H1 (cell line): Measurements from ENCODE around the gene SPPL2A. TPM values are rescaled to one million over a fixed set of nuclear protein-coding genes. Genes with fewer than 3 reads are reported as not detected.

ENCODE experiments used
- CTCF ChIA-PET: fragments of 300-600 bp; sonication (Branson Sonifier 250); formaldehyde crosslinking; loops from one replicate; lab custom pipeline; 2021; ENCODE audit not compliant: partially characterized antibody; lab: Charles Lee
- POLR2A ChIA-PET: fragments of 300-600 bp; sonication (Branson Sonifier 250); formaldehyde crosslinking; loops from one replicate; lab custom pipeline; 2021; ENCODE audit warnings: inconsistent platforms; ENCODE audit not compliant: partially characterized antibody; lab: Charles Lee
- DNase-seq, 2 experiments: peaks; one replicate each; pipeline versions ENCODE4 v3.0.0 to v3.0.0-alpha.2; 2010 to 2022; ENCODE audit warnings: low spot score in 2 of 2, low read depth in 1 of 2, mixed read lengths in 1 of 2
- FAIRE-seq: peaks from 2 replicates; lab custom pipeline; 2011; peaks lifted over from hg19 to GRCh38; lab: Jason Lieb, UNC
- H2AFZ ChIP-seq: 2 replicates; pipeline ENCODE4 v1.8.1; 2012; ENCODE audit warnings: low read length, inconsistent platforms
- H2AK5ac ChIP-seq: 2 replicates; pipeline ENCODE4 v1.6.1; 2013; ENCODE audit warnings: low read depth, low read length
- H2BK120ac ChIP-seq: replicated peaks from 2 replicates; pipeline ENCODE3; 2013; ENCODE audit warnings: low read depth, low read length, inconsistent platforms
- H2BK12ac ChIP-seq: 2 replicates; pipeline ENCODE4 v1.6.1; 2013; ENCODE audit warnings: low read depth, low read length
- H2BK15ac ChIP-seq: 2 replicates; pipeline ENCODE4 v1.6.1; 2013; ENCODE audit warnings: low read length
- H2BK20ac ChIP-seq: 2 replicates; pipeline ENCODE4 v1.6.1; 2013; ENCODE audit warnings: low read length
- H2BK5ac ChIP-seq: 2 replicates; pipeline ENCODE4 v1.6.1; 2013; ENCODE audit warnings: low read depth, low read length
- H3K14ac ChIP-seq: 2 replicates; pipeline ENCODE4 v1.6.1; 2013; ENCODE audit warnings: inconsistent platforms; ENCODE audit not compliant: insufficient read length
- H3K18ac ChIP-seq: 2 replicates; pipeline ENCODE4 v1.6.1; 2013; ENCODE audit warnings: low read length; ENCODE audit errors: extremely low read depth
- H3K23ac ChIP-seq: 2 replicates; pipeline ENCODE4 v1.6.1; 2013; ENCODE audit warnings: inconsistent platforms; ENCODE audit not compliant: insufficient read length
- H3K23me2 ChIP-seq: 2 replicates; pipeline ENCODE4 v1.6.1; 2013; ENCODE audit warnings: low read depth, low read length
- H3K27ac ChIP-seq: 2 replicates; pipeline ENCODE4 v1.6.1; 2011; ENCODE audit warnings: low read depth, low read length, inconsistent platforms
- H3K27me3 ChIP-seq, 4 experiments: replicated peaks in 1 of 4; 1 replicate in 1 of 4; 2 replicates in 3 of 4; pipeline versions ENCODE4 v1.6.1 to v1.8.1; 2011 to 2013; ENCODE audit warnings: low read length in 3 of 4, mild to moderate bottlenecking in 3 of 4, inconsistent platforms in 2 of 4, mixed read lengths in 2 of 4, moderate library complexity in 1 of 4; ENCODE audit not compliant: control insufficient read depth in 3 of 4, insufficient read depth in 3 of 4; ENCODE audit errors: extremely low read depth in 1 of 4
- H3K36me3 ChIP-seq, 4 experiments: 2 replicates each; pipeline versions ENCODE4 v1.6.1 to v1.8.1; 2011 to 2013; ENCODE audit warnings: mild to moderate bottlenecking in 4 of 4, low read length in 3 of 4, moderate library complexity in 2 of 4, control low read depth in 1 of 4, inconsistent platforms in 1 of 4; ENCODE audit not compliant: insufficient read depth in 4 of 4, control insufficient read depth in 2 of 4
- H3K4ac ChIP-seq: replicated peaks from 2 replicates; pipeline ENCODE3; 2013; ENCODE audit warnings: low read length, low read depth, mixed read lengths, inconsistent platforms; ENCODE audit not compliant: insufficient read length
- H3K4me1 ChIP-seq, 4 experiments: replicated peaks in 1 of 4; 1 replicate in 1 of 4; 2 replicates in 3 of 4; pipeline versions ENCODE4 v1.6.1 to v1.8.1; 2011 to 2013; ENCODE audit warnings: low read length in 3 of 4, inconsistent platforms in 2 of 4, mixed read lengths in 1 of 4; ENCODE audit not compliant: insufficient read depth in 4 of 4, control insufficient read depth in 3 of 4
- H3K4me2 ChIP-seq, 2 experiments: 2 replicates each; pipeline versions ENCODE4 v1.6.1 to v1.8.1; 2011 to 2013; ENCODE audit warnings: low read depth in 2 of 2, low read length in 2 of 2, control low read depth in 1 of 2, inconsistent platforms in 1 of 2, mild to moderate bottlenecking in 1 of 2; ENCODE audit not compliant: insufficient read depth in 1 of 2
- H3K4me3 ChIP-seq, 4 experiments: fragments of 200-600, 300-600 bp in 1 of 4; sonication (generic), shearing (Covaris generic), sonication (Bioruptor Twin) in 1 of 4; 2 replicates each; pipeline versions ENCODE4 v1.5.1 to v1.8.1; 2011 to 2016; ENCODE audit warnings: low read length in 4 of 4, low read depth in 3 of 4, control low read depth in 2 of 4, inconsistent platforms in 2 of 4, mild to moderate bottlenecking in 2 of 4, mixed read lengths in 1 of 4, moderate library complexity in 1 of 4; ENCODE audit not compliant: insufficient read depth in 2 of 4; ENCODE audit errors: extremely low read depth in 1 of 4
- H3K56ac ChIP-seq: replicated peaks from 2 replicates; pipeline ENCODE3; 2013; ENCODE audit warnings: low read depth, mild to moderate bottlenecking, mixed read lengths, low read length, inconsistent platforms; ENCODE audit not compliant: insufficient read length
- H3K79me1 ChIP-seq: 2 replicates; pipeline ENCODE4 v1.6.1; 2013; ENCODE audit warnings: low read depth, low read length, control low read depth
- H3K79me2 ChIP-seq, 2 experiments: 2 replicates each; pipeline versions ENCODE4 v1.6.1 to v1.8.1; 2012 to 2013; ENCODE audit warnings: low read length in 2 of 2, mild to moderate bottlenecking in 2 of 2, inconsistent platforms in 1 of 2; ENCODE audit not compliant: insufficient read depth in 2 of 2, control insufficient read depth in 1 of 2
- H3K9ac ChIP-seq, 4 experiments: replicated peaks in 1 of 4; 1 replicate in 1 of 4; 2 replicates in 3 of 4; pipeline versions ENCODE4 v1.6.1 to v1.8.1; 2011 to 2013; ENCODE audit warnings: low read depth in 3 of 4, low read length in 3 of 4, control low read depth in 2 of 4, mild to moderate bottlenecking in 2 of 4, moderate library complexity in 2 of 4, inconsistent platforms in 1 of 4; ENCODE audit errors: extremely low read depth in 1 of 4
- H3K9me3 ChIP-seq, 2 experiments: 2 replicates each; pipeline versions ENCODE4 v1.6.1 to v1.8.1; 2012 to 2013; ENCODE audit warnings: mild to moderate bottlenecking in 2 of 2, moderate library complexity in 2 of 2, control low read depth in 1 of 2, inconsistent platforms in 1 of 2, low read depth in 1 of 2, low read length in 1 of 2, mixed read lengths in 1 of 2; ENCODE audit not compliant: insufficient read depth in 2 of 2
- H4K20me1 ChIP-seq, 2 experiments: replicated peaks in 1 of 2; 2 replicates each; pipeline versions ENCODE3 to v1.8.1; 2011 to 2013; ENCODE audit warnings: inconsistent platforms in 2 of 2, low read length in 2 of 2, mild to moderate bottlenecking in 1 of 2; ENCODE audit not compliant: insufficient read depth in 2 of 2, control insufficient read depth in 1 of 2
- H4K5ac ChIP-seq: 2 replicates; pipeline ENCODE4 v1.6.1; 2013; ENCODE audit warnings: low read length, low read depth, mixed read lengths, inconsistent platforms; ENCODE audit not compliant: insufficient read length
- H4K8ac ChIP-seq: 2 replicates; pipeline ENCODE4 v1.8.0; 2013; ENCODE audit warnings: mild to moderate bottlenecking, moderate library complexity, low read length, inconsistent platforms; ENCODE audit not compliant: insufficient read depth; ENCODE audit errors: extremely low read depth
- H4K91ac ChIP-seq: replicated peaks from 2 replicates; pipeline ENCODE3; 2013; ENCODE audit warnings: low read length, mixed read lengths, inconsistent platforms; ENCODE audit not compliant: insufficient read length
- KDM1A ChIP-seq: fragments of 200-600, 300-600 bp; sonication (generic); IDR thresholded peaks from 2 replicates; pipeline ENCODE4 v1.7.1; 2016; ENCODE audit warnings: mild to moderate bottlenecking, low read length, borderline replicate concordance
- POLR2AphosphoS5 ChIP-seq: IDR thresholded peaks from 2 replicates; pipeline ENCODE4 v1.6.1; 2011; ENCODE audit warnings: low read depth, low read length
- RAD21 ChIP-seq, 2 experiments: IDR thresholded peaks in 1 of 2; conservative IDR thresholded peaks in 1 of 2; 2 replicates each; pipeline ENCODE4 v1.6.1; 2011; ENCODE audit warnings: low read depth in 2 of 2, low read length in 2 of 2, improper control_type of control experiment in 1 of 2, inconsistent platforms in 1 of 2, mild to moderate bottlenecking in 1 of 2, moderate library complexity in 1 of 2
- RXRA ChIP-seq: IDR thresholded peaks from 2 replicates; pipeline ENCODE4 v1.6.1; 2011; ENCODE audit warnings: low read depth, mild to moderate bottlenecking, low read length, moderate library complexity; ENCODE audit not compliant: insufficient read depth
- SUZ12 ChIP-seq: fragments of 200-600 bp; sonication (generic); IDR thresholded peaks from 2 replicates; pipeline ENCODE4 v1.6.1; 2012; ENCODE audit warnings: mild to moderate bottlenecking, inconsistent platforms, low read length, moderate library complexity, mixed read lengths
- TAF1 ChIP-seq: IDR thresholded peaks from 2 replicates; pipeline ENCODE4 v1.6.1; 2011; ENCODE audit warnings: mild to moderate bottlenecking, low read depth, low read length
- polyA plus RNA-seq, 7 experiments: library from polyadenylated mRNA; depleted of rRNA in 3 of 7; stranded (reverse) in 5 of 7; unstranded in 2 of 7; fragments of >200 nt in 5 of 7; fragments of 200-250 nt in 2 of 7; gene quantifications; 1 replicate in 5 of 7; 2 replicates in 1 of 7; 4 replicates in 1 of 7; pipeline versions ENCODE4 v1.2.1 to v1.2.3, GENCODE V29; 2011 to 2013; ENCODE audit warnings: missing spikeins in 2 of 7, mixed read lengths in 2 of 7
- total RNA-seq: library from RNA; stranded (reverse); fragmentation: NEBNext Ultra II Directional; extraction: Animal tissue kit (Norgen Biotek cat#: 25700); gene quantifications from 2 replicates; pipeline ENCODE4 v1.2.1, GENCODE V29; 2021
- TF ChIP-seq, protein P1 (sequence below), 3 experiments: IDR thresholded peaks; 1 replicate in 2 of 3; 2 replicates in 1 of 3; pipeline versions ENCODE4 v1.5.1 to v1.6.1; 2011; ENCODE audit warnings: low read length in 3 of 3, mild to moderate bottlenecking in 3 of 3, inconsistent platforms in 2 of 3, low read depth in 1 of 3, moderate library complexity in 1 of 3; ENCODE audit not compliant: insufficient read depth in 1 of 3; ENCODE audit errors: control extremely low read depth in 1 of 3

Gene SPPL2A
- total and polyA plus RNA-seq, 2 of the 8 experiments (the other 6 are each of a cell fraction or from before 2014, with no cell fraction given), result 15.6 to 52.9 TPM

DNA sequence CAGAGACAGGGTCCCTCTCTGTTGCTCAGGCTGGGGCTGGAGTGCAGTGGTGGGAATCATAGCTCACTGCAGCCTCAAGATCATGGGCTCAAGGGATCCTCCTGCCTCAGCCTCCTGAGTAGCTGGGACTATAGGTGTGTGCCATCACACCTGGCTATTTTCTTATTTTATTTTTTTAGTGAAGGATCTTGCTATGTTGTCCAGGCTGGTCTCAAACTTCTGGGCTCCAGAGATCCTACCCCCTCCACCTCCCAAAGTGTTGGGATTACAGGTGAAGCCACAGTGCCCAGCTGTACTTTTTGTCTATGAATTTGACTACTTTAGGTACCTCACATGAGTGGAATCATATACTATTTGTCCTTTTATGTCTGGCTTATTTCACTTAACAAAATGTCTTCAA lies 49.1 kb upstream of the SPPL2A start:
- no peak overlapping the region for H2BK5ac ChIP-seq
- no peak overlapping the region for H3K56ac ChIP-seq
- H2BK120ac ChIP-seq, result no peak overlapping the region
- no peak overlapping the region for H2AFZ ChIP-seq
- H3K23ac ChIP-seq, result no peak overlapping the region
- H3K14ac ChIP-seq, result no peak overlapping the region
- no peak overlapping the region for H4K8ac ChIP-seq
- no peaks in the 10 kb centered on the region for H3K36me3 ChIP-seq
- no peak overlapping the region for H2BK20ac ChIP-seq
- no peak overlapping the region for H3K27ac ChIP-seq
- H3K9ac ChIP-seq, result no peak overlapping the region
- no peak for FAIRE-seq
- no peak overlapping the region for H3K18ac ChIP-seq
- H2BK15ac ChIP-seq, result no peak overlapping the region
- TF ChIP-seq RAD21 (IDR thresholded peaks at IDR 0.05 in 1 of 2, conservative IDR thresholded peaks at IDR 0.05 in 1 of 2; ENCODE audit: low read depth in 2 of 2, low read length in 2 of 2) (no peak), RXRA (no peak), POLR2AphosphoS5 (no peak), TAF1 (no peak), KDM1A (no peak), SUZ12 (no peak)
- TF ChIP-seq, protein P1, sequence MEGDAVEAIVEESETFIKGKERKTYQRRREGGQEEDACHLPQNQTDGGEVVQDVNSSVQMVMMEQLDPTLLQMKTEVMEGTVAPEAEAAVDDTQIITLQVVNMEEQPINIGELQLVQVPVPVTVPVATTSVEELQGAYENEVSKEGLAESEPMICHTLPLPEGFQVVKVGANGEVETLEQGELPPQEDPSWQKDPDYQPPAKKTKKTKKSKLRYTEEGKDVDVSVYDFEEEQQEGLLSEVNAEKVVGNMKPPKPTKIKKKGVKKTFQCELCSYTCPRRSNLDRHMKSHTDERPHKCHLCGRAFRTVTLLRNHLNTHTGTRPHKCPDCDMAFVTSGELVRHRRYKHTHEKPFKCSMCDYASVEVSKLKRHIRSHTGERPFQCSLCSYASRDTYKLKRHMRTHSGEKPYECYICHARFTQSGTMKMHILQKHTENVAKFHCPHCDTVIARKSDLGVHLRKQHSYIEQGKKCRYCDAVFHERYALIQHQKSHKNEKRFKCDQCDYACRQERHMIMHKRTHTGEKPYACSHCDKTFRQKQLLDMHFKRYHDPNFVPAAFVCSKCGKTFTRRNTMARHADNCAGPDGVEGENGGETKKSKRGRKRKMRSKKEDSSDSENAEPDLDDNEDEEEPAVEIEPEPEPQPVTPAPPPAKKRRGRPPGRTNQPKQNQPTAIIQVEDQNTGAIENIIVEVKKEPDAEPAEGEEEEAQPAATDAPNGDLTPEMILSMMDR (IDR thresholded peaks at IDR 0.05; ENCODE audit: control extremely low read depth in 1 of 3, insufficient read depth in 1 of 3, low read depth in 1 of 3, low read length in 3 of 3), result no peak
- TF ChIP-seq, all 59 proteins: peak for 0
- no peaks in the 10 kb centered on the region for H3K27me3 ChIP-seq
- H3K4ac ChIP-seq, result no peak overlapping the region
- H4K91ac ChIP-seq, result no peak overlapping the region
- H3K79me1 ChIP-seq, result no peaks in the 10 kb centered on the region
- no peak overlapping the region for H2BK12ac ChIP-seq
- H2AK5ac ChIP-seq, result no peak overlapping the region
- POLR2A ChIA-PET, result no interaction called here
- no peak overlapping the region for H3K4me3 ChIP-seq
- DNase-seq, result no peak
- H3K4me1 ChIP-seq, result no peaks in the 10 kb centered on the region
- H4K5ac ChIP-seq, result no peak overlapping the region
- H3K4me2 ChIP-seq, result no peak overlapping the region
- H3K23me2 ChIP-seq, result no peaks in the 10 kb centered on the region; the same call in 1 of the 2 replicates
- CTCF ChIA-PET, result no interaction called here
- no peaks in the 10 kb centered on the region for H3K79me2 ChIP-seq
- peaks cover 0 to 3% of the 10 kb centered on the region in 2 experiments; a peak in 1 of 4 replicates for H3K9me3 ChIP-seq
- H4K20me1 ChIP-seq, result no peaks in the 10 kb centered on the region
